ENCODE data around the gene WIZ.

The WIZ gene

DNA sequence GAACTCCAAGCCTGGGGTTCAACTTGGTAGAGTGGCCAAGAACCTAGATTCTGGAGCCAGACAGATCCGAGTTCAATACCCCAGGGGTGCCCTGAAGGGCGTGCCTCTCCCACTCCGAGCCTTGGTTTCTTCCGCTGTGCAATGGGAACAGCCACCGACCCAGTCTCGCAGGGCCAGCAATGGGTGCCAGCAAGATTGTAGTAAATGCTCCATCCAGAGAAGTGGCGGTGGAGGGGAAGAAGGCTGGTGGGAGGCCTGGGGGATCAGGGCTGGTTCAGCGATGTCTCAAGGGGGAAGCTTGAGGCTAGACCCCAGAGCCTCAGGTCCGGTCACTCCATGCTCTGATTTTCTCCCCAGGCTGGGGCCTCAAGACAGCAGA is 4.5 kb downstream of the WIZ start:
- no peak for DNase-seq (ENCODE audit: low spot score)

DNA sequence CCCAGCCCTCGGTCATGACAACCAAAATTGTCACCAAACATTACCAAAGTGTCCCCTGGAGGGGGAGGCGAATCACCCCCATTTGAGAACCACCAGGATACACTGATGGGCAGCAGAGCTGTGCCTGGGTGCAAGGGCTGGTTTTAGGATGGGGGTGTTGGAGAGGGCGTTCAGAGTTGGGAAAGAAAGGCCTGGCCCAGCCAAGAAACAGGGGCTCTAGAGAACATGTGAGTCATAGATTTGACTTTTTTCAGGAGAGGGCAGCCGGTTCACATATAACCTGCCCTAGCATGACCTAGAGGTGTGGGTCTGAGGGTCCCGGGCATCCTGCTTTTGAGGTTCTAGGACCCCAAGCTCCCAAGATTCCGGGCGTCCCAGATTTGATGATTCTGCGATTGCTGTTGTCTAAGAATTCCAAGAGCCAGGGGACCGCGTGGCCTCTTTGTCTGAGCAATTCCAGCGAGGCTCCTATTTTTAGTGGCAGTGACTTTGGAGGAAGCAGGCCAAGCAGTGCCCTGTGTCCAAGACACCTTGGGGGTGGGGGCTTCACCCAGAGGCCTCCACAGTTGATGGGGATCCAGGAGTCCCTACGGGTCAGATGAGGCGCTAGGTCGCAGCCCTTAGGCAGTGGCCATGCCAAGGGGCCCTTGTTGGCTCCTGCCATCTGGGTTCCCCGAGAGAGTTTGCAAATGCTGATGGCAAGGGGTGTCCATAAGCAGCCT is 5.1 kb downstream of the WIZ start:
- DNase-seq (ENCODE audit: low spot score): no peak

DNA sequence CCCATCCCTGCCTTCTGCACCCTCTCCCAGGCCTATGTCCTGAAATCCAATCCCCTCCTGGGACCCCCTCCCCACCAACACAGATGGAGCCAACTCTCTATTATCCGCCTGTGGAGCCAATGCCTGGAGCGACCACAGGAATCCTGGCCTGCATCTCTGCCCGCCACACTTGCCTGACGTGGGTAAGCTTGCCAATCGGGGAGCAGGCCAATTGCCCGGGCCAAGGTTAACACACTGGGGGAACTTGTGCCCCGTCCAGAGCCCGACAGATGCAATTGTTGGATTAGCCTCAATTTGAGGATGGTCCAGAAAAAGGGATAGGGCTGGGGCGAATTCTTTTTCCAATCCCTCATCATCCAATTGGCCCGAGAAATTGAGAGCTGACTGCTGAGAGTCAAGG is 5.9 kb downstream of the WIZ start:
- DNase-seq (ENCODE audit: low spot score): no peak

DNA sequence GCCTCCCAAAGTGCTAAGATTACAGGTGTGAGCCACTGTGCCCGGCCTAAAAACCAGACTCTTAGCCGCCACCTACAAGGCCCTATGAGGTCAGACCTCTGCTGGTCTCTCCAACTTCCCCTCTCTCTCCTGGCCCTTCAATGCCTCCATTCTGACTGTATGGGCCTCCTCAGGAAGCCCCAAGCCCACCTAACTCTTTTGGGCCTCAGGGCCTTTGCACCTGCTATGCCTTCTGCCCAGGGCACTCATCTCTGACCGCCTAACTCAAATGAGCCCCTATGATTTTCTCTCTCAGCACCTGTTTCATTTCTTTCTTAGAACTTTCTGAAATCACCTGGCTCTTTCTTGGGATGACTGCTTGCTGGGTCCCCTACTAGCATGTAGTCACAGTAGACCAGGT is 6.4 kb downstream of the WIZ start:
- DNase-seq (ENCODE audit: low spot score): no peak

DNA sequence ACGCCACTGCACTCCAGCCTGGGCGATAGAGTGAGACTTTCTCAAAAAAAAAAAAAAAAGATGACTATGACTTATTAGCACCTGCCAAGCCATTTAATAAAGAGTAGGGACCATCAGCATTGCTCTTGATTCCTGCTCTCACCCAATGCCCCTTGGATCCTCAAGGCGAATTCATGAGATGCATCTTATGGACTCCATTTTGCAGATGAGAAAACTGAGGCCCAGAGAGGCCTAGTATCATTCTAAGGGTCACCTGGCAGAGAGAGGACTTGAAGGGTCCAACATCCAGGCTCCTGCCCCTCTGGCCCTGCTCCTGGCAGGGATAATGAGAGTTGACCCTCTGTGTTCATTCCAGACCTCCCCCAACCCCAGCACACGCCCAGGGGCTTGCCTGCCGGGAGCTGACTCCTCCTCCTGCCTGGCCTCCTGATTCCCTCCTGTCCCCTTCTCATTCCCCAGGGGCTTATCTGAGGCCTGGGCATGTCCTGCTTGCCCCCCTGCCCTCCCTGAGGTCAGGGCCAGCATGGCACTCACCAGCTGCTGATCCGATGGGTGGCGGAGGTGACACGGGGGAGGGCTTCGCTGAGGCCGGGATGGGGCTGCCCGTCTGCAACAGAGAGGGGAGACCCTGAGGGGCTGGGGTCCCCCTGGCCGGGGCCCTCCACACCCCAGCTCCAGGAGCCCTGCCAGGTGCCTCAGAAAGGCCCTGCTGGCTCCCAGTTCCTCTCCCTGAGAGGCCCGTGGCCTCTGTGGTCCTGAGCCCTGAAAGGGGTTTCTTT is 7.4 kb downstream of the WIZ start:
- DNase-seq (ENCODE audit: low spot score): no peak

DNA sequence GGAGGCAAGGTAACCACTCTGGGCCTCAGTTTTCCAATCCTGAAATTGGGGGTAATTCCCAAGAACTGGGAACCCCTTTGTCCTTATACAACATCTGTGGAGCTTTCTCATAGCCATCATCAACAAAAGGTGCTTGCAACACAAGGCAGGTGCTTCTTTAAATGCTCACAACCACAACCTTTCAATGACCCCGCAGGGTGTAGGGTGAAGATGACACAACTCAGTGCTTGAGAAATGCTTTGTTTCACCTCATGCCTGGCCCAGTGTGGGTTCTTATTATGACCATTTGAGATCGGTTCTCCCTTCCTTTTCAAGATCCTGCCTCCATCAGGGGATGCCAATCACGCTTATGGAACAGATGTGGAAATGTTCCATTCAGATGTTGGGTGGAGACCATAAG is 8.4 kb downstream of the WIZ start:
- DNase-seq (ENCODE audit: low spot score): no peak

DNA sequence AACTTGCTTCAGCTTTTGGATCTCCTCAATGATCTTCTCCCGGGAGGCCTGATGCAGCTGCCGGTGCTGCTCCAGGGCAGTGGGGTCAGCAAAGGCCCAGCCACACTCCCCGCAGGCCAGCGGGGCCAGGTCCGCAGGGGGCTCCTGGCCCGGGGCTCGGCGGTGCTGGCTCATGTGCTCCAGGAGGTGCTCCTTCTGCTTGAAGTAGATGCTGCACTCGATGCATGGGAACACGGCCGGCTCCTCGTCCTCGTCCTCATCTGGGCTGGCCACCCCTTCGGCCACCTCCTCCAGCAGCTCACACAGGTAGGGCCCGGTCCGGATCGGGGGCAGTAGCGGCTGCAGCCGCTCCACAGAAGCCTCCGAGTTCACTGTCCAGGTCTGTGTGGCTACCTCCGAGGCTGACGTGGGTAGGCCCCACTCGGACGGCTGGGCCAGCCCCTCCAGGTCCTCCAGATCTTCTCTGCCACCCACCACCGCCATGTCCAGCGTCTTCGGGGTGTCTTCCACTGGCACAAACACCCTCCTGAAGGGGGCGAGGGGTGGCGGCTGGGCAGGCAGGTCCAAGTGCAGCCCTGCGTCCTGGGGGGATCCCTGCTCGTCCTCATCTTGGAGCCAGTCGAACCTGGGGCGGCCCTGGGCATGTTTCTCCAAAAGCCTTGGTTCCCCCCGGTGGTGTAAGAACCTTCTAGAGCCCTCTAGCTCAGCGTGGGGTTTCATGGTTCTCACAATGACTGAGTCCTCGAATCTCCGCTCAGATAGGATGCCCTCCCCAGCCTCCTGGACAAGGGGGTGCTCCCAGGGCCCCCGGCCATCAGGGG is 9.7 kb downstream of the WIZ start:
- no peak for DNase-seq (ENCODE audit: low spot score)

DNA sequence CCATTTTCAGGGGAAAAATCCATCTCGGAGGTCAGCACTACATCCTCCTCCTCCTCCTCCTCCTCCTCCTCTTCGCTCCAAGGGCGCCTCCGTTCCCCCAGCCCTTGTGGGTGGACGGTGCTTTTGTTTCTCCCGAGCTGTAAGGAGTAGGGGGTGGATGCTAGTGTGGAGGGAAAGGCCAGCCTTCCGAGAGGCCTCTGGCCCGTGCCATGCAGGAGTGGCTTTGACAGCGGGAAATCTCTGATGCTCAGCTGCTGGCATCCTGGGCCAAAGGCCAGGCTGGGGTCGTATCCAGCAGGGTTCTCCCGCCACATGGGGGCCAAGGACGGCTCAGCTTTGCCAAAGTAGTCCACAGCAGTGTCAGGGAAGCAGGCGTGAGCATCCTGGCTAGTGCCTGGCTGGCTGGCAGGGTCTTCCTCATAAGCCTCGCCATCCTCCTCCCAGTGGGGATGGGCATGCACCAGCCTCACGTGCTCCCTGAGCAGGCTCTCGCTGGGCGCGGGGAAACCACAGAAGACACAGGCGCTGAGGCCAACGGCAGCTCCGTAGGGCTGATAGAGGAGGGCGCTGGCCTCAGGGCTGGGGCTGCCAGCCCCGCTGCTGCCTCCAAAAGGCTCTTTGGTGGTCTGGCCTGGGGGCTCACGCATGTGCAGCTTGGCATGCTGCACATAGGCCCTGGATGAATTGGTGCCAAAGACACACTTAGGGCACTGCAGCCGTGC is 10.5 kb downstream of the WIZ start:
- DNase-seq (ENCODE audit: low spot score): no peak

DNA sequence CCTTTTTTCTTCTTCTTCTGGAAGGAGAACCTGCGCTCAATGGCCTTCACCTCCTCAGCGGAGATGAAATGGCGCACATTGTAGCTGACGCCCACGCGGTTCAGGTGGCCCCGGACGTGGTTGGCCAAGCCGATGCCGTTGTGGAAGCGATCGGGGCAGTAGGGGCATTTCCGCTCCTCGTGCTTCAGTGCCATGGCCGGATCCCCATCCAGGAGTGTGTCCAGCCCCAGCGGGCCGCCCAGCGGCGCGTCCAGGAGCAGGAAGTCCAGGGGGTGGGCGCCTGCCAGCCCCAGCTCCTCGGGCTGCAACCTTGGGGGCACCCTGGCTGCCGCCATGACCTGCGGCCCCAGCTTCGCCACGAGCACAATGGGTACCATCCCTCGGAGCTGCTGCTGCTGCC is 11.2 kb downstream of the WIZ start:
- DNase-seq (ENCODE audit: low spot score): no peak

DNA sequence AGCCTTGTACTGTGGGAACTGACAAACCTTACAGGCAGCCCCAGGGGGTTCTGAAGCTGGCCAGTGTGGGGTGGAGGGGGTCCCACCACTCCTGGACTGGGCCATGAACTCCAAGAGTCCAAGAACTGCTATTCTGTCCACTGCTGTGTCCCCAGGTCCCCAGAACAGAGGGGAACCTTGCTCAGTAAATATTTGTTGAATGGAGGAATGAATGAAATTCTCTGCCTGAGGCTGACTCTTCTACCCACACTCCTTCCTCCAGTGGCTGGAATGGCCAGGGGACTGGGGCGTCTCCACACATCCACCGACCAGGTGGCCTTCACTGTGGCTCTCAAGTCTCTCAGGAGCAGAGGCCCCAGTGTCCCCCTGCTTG is 11.6 kb downstream of the WIZ start:
- DNase-seq (ENCODE audit: low spot score): no peak

DNA sequence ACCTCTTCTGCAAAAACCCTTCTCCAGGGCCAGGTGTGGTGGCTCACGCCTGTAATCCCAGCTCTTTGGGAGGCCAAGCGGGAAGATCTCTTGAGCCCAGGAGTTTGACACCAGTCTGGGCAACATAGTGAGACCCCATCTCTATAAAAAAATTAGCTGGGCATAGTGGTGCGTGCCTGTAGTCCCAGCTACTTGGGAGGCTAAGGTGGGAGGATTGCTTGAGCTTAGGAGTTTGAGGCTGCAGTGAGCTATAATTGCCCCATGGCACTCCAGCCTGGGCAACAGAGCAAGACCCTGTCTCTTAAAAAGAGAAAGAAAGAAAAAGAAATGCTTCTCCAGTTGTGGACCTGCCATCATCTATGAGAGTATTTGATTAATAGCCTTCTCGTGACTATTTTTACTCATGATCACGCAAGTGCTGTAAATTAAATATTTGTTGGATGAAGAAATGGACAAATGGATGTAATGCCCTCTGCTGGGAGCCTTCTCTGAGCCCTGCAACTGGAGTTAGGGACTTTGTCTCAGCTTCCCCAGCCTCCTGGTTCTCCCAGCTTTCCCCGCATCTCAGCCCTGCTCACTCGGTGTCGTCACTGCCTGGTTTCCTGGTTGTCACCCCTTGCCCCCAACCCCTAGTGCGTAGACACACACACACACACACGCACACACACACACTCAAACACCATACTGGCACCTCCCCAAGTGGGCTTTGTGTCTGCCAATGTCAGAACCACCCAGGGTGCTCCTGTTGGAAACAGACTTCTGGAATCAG is 12.2 kb downstream of the WIZ start:
- no peak for DNase-seq (ENCODE audit: low spot score)

DNA sequence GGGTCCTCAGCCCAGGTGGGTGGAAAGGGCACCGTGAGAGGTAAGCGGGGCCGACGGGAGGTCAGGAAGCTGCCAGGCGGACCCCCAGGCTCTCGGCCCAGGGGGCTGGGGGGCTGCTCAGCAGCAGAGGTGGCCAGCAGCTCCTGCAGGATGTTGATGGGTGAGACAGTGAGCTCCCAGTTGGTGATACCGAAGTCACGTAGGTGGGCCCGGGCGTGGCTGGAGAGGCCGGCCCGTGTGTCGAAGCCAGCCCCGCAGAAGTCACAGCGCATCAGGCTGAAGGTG is 13.0 kb downstream of the WIZ start:
- DNase-seq (ENCODE audit: low spot score): no peak

DNA sequence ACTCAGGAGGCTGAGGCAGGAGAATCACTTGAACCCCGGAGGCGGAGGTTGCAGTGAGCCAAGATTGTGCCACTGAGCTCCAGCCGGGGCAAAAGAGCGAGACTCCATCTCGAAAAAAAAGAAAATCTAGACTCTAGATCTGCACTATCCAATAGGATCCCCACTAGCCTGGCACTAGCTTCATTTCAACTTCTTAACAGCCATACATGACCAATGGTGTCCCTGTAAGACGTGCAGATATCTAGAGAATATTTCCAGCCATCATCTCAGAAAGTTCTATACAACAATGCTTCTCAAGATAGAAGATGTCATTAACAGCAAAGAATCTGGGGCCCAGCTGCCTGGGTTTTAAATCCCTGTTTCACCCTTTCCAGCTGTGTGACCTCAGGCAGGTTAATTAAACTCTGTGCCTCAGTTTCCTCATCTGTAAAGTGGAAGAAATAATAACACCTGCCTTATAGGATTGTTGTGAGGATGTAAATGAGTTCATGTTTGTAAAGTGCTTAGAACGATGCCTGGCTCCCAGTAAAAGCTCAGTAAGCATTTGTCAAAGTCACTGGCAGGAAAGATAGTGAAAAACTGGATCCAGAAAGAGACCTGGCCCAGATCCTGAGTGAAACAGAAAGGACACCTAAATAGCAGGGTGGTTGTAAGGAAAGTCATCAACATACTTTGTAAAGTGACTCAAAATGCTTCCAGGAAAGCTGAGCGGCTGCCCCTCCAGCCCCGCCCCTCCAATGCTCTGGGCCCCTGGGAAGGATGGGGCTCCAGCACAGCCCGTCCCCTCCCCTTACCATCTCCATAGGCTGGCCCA is 13.5 kb downstream of the WIZ start:
- DNase-seq (ENCODE audit: low spot score): no peak

DNA sequence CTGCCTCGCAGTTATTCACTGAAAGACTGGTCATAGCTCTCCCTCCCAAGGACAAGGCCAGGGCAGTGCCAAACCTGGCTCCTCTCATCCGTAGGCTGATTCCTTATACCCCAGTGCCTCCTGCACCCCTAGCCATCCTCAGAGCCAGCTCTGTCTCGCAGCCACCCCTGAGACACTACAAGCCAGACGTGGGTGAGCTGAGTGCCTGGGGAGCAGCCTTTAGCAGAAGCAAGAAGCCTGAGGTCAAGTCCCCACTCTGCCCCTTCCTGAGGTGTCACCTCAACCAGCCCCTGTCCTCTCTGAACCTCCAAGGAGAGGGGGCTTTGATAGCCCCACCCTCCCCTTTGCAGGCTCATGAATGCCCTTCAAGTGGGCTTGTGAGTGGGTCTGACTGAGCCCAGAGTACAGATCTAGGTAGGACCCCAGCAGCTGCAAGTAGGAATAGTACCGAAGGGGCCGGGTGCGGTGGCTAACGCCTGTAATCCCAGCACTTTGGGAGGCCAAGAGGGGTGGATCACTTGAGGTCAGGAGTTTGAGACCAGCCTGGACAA is 16.2 kb downstream of the WIZ start:
- DNase-seq (ENCODE audit: low spot score): no peak

DNA sequence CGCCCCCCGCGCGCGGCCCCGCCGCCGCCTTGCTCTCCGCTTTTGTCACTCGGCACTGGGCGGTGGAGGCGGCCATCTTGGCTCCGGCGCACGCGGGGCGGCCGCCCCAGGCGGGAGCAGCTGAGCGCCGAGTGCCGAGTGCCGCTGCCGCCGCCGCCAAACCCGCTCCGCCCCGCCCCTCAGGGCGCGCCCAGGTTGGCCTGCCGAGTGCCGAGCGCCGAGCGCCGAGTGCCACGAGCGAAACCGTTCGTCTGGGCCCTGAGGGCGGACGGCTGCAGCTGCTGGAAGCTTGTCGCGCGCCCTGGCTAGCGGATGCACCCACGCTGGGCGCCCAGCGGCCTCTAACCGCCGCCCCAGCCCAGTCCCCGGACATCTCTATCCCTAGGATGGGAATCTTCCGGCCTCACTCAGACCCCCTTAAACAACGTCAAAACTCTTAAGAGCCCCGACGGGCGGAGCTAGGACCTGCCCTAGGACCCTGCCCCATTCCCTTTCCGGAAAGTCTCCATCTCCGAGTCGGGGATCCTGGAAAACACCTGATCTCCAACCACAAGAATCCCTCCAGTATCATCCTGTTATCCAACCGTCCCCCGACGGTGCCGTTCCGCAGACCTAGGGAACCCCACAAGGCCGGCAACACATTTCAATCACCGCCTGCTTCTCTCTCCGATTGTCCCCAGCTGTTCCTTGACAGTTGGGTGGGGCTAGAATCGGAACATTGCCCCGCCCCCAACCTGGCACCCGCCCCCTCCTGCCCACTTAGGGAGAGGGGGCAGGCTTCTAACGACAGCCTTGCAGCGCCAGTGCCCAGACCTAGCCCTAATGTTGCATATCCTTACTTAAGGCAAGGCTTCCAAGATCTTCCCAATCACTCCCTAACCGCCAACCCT is 16.9 kb downstream of the WIZ start:
- DNase-seq (ENCODE audit: low spot score): peak; percentile 86

DNA sequence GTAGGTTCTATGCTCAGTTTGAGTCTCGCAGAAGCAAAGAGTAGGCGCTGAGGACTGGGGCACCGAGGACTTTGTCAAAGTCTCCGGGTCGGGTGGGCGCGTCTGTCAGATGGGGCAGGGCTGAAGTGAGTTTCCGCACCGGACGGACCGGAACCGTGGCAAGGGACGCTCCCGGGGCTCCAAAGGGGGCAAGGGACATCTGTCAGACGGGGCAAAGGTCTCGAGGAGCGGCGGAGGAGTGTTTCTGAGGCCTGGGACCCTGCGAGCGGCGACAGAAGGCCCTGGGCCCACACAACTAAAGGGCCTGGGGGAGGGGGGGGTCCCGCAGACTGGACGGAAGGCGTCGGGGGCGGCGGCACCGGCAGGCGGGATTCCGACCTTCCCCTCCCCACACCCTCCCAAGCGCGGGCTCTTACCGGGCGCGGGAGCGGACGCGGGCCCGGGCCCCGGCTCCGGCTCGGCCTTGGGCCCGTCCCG is 17.7 kb downstream of the WIZ start:
- no peak for DNase-seq (ENCODE audit: low spot score)

DNA sequence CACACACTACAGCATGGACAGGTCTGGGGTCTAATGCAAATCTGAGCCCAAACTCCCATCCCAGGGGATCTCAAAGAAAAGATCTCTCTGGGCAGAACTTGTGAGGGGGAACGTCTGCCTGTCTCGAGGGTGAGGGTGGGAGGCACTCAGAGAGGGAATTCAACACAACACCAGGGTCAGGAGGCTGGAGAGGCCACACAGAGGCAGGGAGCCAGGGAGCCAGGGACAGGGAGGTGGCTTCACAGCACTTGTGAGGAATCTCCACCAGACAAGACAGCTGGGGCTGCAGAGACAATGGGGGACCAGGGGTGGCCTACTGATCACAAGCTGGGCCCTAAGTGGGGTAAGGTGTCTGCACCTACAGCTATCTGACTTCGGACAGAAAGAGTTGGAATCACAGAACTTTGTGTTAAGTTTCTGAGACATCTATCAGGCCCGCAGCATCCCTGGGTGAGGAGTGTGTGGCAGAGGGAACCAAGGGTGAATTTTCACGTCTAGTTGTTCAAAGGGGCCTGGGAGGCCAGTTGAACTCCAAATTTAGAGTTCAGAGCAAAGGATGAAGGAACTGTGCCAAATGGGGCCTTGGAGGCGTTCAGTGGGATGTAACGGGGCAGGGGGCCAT is 18.2 kb downstream of the WIZ start:
- no peak for DNase-seq (ENCODE audit: low spot score)

DNA sequence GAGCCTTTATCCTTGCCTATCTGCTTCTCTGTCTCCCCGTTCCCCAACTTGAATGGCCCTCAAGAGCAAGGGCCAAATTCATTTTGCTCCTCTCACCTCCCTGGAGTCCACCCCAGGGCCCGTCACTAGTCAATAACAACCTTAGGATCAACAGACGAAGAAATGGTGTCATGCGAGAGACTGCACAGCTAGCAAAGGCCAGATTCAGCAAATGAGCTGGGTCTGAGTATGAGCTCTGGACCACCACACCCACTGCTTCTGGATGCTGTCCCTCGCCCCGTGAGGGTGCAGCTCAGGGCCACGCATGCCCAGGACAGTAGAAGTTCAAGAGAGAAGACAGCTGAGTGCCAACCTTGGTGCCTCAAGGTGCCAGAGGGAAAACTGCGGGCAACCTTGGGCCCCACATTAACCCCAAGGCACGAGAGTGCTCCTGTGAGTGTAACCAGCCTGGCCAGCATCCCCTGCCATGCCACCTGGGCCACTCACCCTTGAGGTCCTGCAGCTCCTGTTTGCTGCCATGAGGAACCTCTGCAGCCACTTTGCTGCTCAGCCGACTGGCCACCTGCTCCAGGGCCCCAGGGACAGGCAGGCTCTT is 19.1 kb downstream of the WIZ start:
- DNase-seq (ENCODE audit: low spot score): no peak
